ENCODE data around the gene PRPF18. TPM values are rescaled to one million over a fixed set of nuclear protein-coding genes. Genes with fewer than 3 reads are reported as not detected.

Gene PRPF18
- total RNA-seq, 1 donor from 2014 or later, result 3.4 TPM

- no peaks in the 10 kb centered on the region for H3K4me1 ChIP-seq
- intact Hi-C loops (cut with DNase I), result no loop called here
- H3K27me3 ChIP-seq, result no peaks in the 10 kb centered on the region
- H3K4me3 ChIP-seq, result no peak overlapping the region
- no peak for TF ChIP-seq CTCF (IDR thresholded peaks at IDR 0.05)
- peaks cover 22 to 60% of the 10 kb centered on the region in 2 donors for H3K36me3 ChIP-seq
- no peak for DNase-seq (ENCODE audit: low spot score in 2 of 2)
- H3K9me3 ChIP-seq, result no peaks in the 10 kb centered on the region
- H3K27ac ChIP-seq, result no peak overlapping the region
Observed at GRCh38 chr10:13615650-13616300, 29.0 kb downstream of the PRPF18 start.

GRCh38 chr10:13617116-13617515, 30.4 kb downstream of the PRPF18 start:
- no peak overlapping the region for H3K27ac ChIP-seq
- DNase-seq (ENCODE audit: low spot score in 2 of 2), result no peak
- no peak for TF ChIP-seq CTCF (IDR thresholded peaks at IDR 0.05)
- intact Hi-C loops (cut with DNase I), result no loop called here
- no peaks in the 10 kb centered on the region for H3K27me3 ChIP-seq
- no peaks in the 10 kb centered on the region for H3K4me1 ChIP-seq
- no peak overlapping the region for H3K4me3 ChIP-seq
- H3K9me3 ChIP-seq, result no peaks in the 10 kb centered on the region
- H3K36me3 ChIP-seq, result peaks cover 21 to 59% of the 10 kb centered on the region in 2 donors

GRCh38 chr10:13621931-13622330, 35.2 kb downstream of the PRPF18 start:
- no peak overlapping the region for H3K27ac ChIP-seq
- DNase-seq (ENCODE audit: low spot score in 2 of 2), result no peak
- H3K36me3 ChIP-seq, result peaks cover 20 to 26% of the 10 kb centered on the region in 2 donors
- no peaks in the 10 kb centered on the region for H3K27me3 ChIP-seq
- intact Hi-C loops (cut with DNase I), result no loop called here
- no peaks in the 10 kb centered on the region for H3K4me1 ChIP-seq
- TF ChIP-seq CTCF (IDR thresholded peaks at IDR 0.05), result no peak
- H3K4me3 ChIP-seq, result no peak overlapping the region
- no peaks in the 10 kb centered on the region for H3K9me3 ChIP-seq

GRCh38 chr10:13624630-13625029, 37.9 kb downstream of the PRPF18 start:
- no peaks in the 10 kb centered on the region for H3K4me1 ChIP-seq
- H3K4me3 ChIP-seq, result no peak overlapping the region
- DNase-seq (ENCODE audit: low spot score in 2 of 2), result no peak
- H3K27ac ChIP-seq, result no peak overlapping the region
- no peaks in the 10 kb centered on the region for H3K27me3 ChIP-seq
- intact Hi-C loops (cut with DNase I), result no loop called here
- H3K9me3 ChIP-seq, result no peaks in the 10 kb centered on the region
- TF ChIP-seq CTCF (IDR thresholded peaks at IDR 0.05), result no peak
- H3K36me3 ChIP-seq, result peaks cover 5 to 12% of the 10 kb centered on the region in 2 donors

- no peaks in the 10 kb centered on the region for H3K4me1 ChIP-seq
- H3K9me3 ChIP-seq, result no peaks in the 10 kb centered on the region
- TF ChIP-seq CTCF (IDR thresholded peaks at IDR 0.05), result no peak
- no peak overlapping the region for H3K27ac ChIP-seq
- peaks cover 13 to 18% of the 10 kb centered on the region in 2 donors for H3K36me3 ChIP-seq
- intact Hi-C loops (cut with DNase I), result no loop called here
- DNase-seq (ENCODE audit: low spot score in 2 of 2), result no peak
- no peak overlapping the region for H3K4me3 ChIP-seq
- no peaks in the 10 kb centered on the region for H3K27me3 ChIP-seq
Observed at GRCh38 chr10:13627459-13628310, 40.9 kb downstream of the PRPF18 start.

All from ascending aorta (tissue), 2 donors.